ENCODE measurements around the gene SLC38A6. TPM values are rescaled to one million over a fixed set of nuclear protein-coding genes. Genes with fewer than 3 reads are reported as not detected.

The SLC38A6 gene
- total RNA-seq, 4 donors from 2014 or later = 2.3 to 57.5 (median 34.8) TPM

GRCh38 chr14:61076556-61076955 lies 95.5 kb downstream of the SLC38A6 start:
- intact Hi-C loops (cut with DNase I; ENCODE audit: low total_unique reads) = no loop called here
- no peak for DNase-seq
- Histone ChIP-seq H3K4me3 (no peak overlapping the region), H3K4me1 (no peaks in the 10 kb centered on the region), H3K27me3 (no peaks in the 10 kb centered on the region), H3K9me3 (no peaks in the 10 kb centered on the region), H3K27ac (no peak overlapping the region), H3K36me3 (no peaks in the 10 kb centered on the region)
- TF ChIP-seq POLR2A (IDR thresholded peaks at IDR 0.05) (no peak), CTCF (IDR thresholded peaks at IDR 0.05) (no peak)

DNA sequence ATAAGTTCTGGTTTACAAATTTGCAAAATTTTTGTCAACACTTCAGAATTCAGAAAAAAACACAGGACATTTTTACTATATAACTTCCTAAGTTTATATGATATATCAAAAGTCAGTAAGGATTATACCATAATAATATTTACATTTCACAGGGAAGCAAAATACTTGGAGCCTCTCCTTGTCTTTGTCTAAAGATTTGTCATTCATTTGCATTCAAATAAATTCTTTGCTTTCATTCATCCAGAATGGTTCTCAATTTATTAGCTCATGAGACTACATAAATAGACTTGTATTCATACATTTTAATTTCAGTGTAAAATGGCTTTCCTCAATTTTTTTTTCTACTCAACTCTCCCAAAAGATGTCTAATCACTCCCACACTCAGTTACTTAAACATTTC lies 96.4 kb downstream of the SLC38A6 start:
- Histone ChIP-seq H3K27ac (no peak overlapping the region), H3K27me3 (no peaks in the 10 kb centered on the region), H3K36me3 (no peaks in the 10 kb centered on the region), H3K4me1 (no peaks in the 10 kb centered on the region), H3K9me3 (no peaks in the 10 kb centered on the region), H3K4me3 (no peak overlapping the region)
- TF ChIP-seq CTCF (IDR thresholded peaks at IDR 0.05) = no peak
- no peak for TF ChIP-seq POLR2A (IDR thresholded peaks at IDR 0.05)
- no peak for DNase-seq
- intact Hi-C loops (cut with DNase I; ENCODE audit: low total_unique reads) = no loop called here

GRCh38 chr14:61077951-61078720 lies 97.1 kb downstream of the SLC38A6 start:
- DNase-seq = no peak
- H3K9me3 ChIP-seq = no peaks in the 10 kb centered on the region
- no peak overlapping the region for H3K27ac ChIP-seq
- no peaks in the 10 kb centered on the region for H3K36me3 ChIP-seq
- TF ChIP-seq CTCF (IDR thresholded peaks at IDR 0.05) (no peak), POLR2A (IDR thresholded peaks at IDR 0.05) (no peak)
- no peaks in the 10 kb centered on the region for H3K4me1 ChIP-seq
- intact Hi-C loops (cut with DNase I; ENCODE audit: low total_unique reads) = no loop called here
- H3K4me3 ChIP-seq = no peak overlapping the region
- no peaks in the 10 kb centered on the region for H3K27me3 ChIP-seq

DNA sequence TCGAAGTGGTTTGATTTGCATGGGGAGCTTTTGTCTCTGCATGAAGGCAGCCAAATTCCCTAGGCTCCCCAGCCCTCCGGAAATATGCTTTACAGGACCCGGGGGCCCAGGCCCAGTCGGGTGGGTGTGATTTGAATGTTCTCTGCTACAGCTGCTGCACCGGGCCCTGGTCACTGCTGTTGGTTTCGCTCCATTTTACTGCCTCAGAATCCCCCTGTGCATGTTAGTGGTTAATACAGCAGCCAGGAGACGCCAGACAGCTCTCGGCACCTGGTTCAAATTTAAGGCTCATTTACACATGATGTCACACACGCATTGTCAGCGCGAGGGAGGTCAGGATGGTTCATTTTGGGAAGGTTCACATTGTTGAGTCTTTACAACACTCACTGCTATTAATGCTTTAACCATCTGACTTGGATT lies 99.6 kb downstream of the SLC38A6 start:
- H3K4me3 ChIP-seq = no peak overlapping the region
- H3K27ac ChIP-seq = no peak overlapping the region
- TF ChIP-seq POLR2A (IDR thresholded peaks at IDR 0.05) (no peak), CTCF (IDR thresholded peaks at IDR 0.05) (no peak)
- no peaks in the 10 kb centered on the region for H3K27me3 ChIP-seq
- DNase-seq = no peak
- no peaks in the 10 kb centered on the region for H3K36me3 ChIP-seq
- H3K9me3 ChIP-seq = no peaks in the 10 kb centered on the region
- H3K4me1 ChIP-seq = no peaks in the 10 kb centered on the region
- intact Hi-C loops (cut with DNase I; ENCODE audit: low total_unique reads) = no loop called here

- Histone ChIP-seq H3K27me3 (no peaks in the 10 kb centered on the region), H3K4me3 (no peak overlapping the region), H3K4me1 (no peaks in the 10 kb centered on the region), H3K9me3 (no peaks in the 10 kb centered on the region), H3K36me3 (no peaks in the 10 kb centered on the region), H3K27ac (no peak overlapping the region)
- no peak for TF ChIP-seq POLR2A (IDR thresholded peaks at IDR 0.05)
- DNase-seq = no peak
- intact Hi-C loops (cut with DNase I; ENCODE audit: low total_unique reads) = no loop called here
Observed at GRCh38 chr14:61088081-61088480, 107.0 kb downstream of the SLC38A6 start.
